GM12801 (cell line): ENCODE results near the gene CHCHD6.

Experiments used
- TF ChIP-seq, protein P1 (sequence below): IDR thresholded peaks from one replicate; pipeline ENCODE4 v1.5.1; 2011; ENCODE audit warnings: control low read depth; ENCODE audit not compliant: insufficient read length; ENCODE audit errors: extremely low read depth

CHCHD6 gene

DNA sequence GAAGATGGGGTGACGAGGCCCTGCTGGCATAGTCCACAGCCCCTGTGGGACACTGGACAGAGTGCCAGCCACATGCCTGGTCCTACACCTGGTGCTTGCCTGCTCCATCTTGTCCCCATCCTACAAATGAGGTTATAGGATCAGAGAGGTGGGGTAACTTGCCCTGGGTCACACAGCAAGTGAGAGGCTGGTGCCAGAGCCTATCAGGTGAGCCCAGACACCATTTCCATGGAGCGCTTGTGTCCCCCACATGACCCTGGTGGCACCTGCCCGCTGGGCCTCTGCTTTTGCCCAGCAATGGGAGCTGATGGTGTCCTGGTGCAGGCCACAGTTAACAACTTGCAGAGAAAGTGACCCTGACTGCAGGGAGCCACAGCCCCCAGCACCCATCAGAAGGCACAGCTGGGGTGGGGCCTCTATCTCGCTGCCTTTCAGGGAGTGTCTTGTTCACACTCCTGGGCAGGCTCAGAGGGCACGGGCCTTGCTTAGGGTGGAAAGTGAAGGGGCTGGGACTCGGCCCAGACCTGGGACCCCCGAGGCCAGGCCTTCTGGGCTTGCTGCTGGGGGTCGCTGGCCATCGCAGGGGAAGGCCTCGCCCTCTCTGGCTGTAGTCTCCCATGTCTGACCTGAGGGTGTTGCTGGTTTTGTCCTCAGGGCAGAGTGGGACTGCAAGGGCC is 286.1 kb downstream of the CHCHD6 start:
- TF ChIP-seq, protein P1, sequence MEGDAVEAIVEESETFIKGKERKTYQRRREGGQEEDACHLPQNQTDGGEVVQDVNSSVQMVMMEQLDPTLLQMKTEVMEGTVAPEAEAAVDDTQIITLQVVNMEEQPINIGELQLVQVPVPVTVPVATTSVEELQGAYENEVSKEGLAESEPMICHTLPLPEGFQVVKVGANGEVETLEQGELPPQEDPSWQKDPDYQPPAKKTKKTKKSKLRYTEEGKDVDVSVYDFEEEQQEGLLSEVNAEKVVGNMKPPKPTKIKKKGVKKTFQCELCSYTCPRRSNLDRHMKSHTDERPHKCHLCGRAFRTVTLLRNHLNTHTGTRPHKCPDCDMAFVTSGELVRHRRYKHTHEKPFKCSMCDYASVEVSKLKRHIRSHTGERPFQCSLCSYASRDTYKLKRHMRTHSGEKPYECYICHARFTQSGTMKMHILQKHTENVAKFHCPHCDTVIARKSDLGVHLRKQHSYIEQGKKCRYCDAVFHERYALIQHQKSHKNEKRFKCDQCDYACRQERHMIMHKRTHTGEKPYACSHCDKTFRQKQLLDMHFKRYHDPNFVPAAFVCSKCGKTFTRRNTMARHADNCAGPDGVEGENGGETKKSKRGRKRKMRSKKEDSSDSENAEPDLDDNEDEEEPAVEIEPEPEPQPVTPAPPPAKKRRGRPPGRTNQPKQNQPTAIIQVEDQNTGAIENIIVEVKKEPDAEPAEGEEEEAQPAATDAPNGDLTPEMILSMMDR = no peak

DNA sequence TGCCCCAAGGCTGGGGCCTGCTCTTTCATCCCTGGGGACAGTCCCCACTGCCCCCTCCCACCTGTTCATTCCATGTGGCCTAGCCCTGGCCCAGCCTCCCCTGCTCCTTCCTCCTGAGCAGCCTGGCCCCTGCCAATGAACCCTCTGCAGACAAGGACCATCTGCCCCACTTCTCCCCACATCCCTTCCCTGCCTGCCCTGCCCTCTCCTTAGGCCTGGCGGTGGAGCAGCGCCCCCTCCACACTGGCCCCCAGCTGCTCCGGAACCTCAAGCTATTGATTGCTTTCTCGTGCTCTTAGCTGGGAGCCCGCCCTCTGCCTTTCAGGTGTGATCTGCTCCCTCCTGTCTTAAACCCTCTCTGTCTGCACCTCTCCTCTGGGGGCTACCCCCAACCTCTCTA is 286.9 kb downstream of the CHCHD6 start:
- TF ChIP-seq, protein P1 = no peak

DNA sequence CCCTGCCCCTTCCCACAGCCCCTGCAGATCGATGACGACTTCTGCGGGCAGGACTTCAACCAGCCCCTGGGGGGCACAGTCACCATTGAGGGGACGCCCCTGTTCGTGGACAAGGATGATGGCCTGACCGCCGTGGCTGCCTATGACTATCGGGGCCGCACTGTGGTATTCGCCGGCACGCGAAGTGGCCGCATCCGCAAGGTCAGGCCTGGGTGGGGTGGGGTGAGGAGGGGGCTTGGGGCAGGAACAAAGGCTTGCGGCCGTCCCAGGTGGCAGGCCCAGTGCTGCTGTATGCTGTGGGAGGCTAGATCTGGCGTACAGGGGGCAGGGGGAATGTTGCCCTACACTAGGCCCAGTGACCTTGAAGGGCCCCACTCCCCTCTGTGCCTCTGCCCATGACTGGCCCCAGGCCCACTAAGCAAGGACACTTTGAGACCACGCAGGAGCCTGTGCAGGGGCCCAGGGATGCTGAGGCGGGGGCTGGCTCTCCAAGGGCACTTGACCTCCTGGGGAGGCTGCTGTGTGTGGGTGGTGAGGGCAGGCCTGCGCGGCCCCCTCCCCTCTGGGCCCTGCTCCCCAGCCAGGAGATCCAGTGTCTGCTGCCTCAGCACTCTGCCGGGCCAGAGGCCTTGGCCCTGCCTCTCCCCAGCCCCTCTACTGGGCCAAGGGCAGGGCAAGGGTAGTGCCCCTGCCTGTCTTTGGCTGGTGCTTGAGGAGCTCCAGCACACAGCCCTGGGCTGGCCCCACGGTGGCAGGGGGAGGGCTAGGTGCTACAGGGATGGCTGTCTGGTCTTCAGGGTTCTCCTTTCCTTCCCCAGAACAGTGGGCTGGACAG is 287.5 kb downstream of the CHCHD6 start:
- TF ChIP-seq, protein P1 = no peak

DNA sequence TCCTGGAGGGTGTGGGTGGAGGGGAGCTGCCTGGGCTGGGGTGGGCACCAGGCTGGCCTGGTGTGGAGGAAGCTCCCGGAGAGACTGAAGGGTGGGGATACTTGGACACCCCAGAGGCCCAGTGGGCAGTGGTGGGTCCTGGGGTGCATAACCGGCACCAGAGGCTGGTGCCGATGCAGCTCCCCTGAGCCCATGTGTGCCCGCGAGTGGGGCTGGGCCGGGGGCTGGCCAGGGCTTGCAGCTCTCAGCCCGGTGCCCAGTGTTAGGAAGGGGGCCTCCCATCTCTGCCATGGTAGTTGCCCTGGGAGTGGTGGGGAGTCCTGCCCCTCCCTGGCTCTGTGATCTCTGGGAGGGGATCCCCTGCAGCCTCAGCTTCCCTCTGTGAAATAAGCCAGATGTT is 288.2 kb downstream of the CHCHD6 start:
- TF ChIP-seq, protein P1 = no peak

DNA sequence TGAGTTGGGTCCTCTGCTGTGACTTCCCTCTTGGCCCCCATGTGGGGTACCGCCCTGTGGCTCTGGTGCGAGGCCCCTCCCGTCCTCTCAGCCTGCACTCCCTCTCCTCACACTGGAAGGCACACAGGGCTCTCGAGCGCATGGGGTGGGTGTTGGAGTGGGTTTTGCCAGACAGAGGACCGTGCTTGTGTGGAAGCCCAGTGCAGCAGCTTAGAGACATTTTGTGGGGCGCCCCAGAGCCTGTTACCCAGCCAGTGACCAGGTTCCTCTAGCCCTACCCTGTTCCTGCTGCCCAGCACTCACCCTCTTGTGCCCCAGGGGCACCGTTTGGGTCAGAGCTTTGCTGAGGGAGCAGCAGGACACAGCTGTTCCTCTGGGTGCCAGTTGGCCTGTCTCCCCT is 288.7 kb downstream of the CHCHD6 start:
- TF ChIP-seq, protein P1 = no peak

DNA sequence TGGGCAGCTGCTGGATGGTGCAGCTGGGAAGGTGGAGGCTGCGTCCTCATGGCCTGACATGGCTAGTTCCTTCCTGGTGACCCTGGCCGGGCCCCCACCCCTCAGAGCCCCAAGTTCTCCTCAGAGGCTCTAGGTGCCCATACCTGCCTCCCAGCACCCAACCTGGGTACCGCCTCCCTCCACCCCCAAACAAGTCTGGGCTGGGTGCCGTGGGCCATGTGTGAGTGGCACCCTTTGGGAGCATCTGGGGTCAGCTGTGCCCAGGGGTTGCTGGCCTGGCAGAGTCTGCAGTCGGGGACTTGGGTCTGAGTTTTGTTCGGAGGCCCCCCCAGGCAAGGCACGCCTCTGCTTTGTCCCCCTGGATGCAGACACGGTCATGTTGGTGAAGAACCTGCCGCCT is 289.4 kb downstream of the CHCHD6 start:
- TF ChIP-seq, protein P1 = no peak

DNA sequence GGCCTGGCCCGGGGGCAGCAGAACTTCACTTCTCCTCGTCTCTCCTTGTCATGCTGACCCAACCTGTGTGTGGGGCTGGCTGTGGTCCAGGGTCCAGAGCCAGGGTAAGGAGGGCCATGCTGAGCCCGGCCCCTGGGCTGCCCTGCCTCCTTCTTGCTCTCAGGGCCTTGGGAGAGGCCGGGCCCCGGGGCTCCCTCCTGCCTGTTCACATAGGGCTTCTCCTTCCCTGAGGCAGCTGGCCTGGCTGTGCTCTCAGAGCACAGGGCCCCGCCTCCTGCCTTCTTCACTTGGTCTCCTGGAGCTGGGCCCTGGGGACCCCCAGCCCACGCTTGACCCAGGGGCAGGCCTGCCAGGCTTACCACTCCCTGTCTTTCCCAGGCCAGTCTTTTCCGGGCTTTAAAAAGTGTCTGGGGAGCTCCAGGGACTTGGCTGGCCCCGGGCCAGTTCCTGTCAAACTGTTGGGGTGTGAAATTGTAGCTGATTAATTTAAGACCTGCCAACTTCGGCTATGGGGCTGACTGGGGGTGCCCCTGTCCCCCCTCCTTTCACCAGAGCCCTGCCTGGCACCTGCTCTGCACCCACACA is 290.7 kb downstream of the CHCHD6 start:
- TF ChIP-seq, protein P1 = no peak
